KG1 (cell line): ENCODE measurements around the gene DOCK2.
"Not testable (repeated sequence)": the region's sequence is repeated elsewhere in the genome, so short reads cannot be mapped to it uniquely, and the experiment has no call there.

Experiments
- DNase-seq: peaks from one replicate; lab custom pipeline; 2025; lab: John Stamatoyannopoulos, UW

The DOCK2 gene

GRCh38 chr5:169817031-169817430 is 180.0 kb downstream of the DOCK2 start:
- no peak for DNase-seq

- no peak for DNase-seq
These were observed 189.5 kb downstream of the DOCK2 start for GRCh38 chr5:169826618-169827017.

DNA sequence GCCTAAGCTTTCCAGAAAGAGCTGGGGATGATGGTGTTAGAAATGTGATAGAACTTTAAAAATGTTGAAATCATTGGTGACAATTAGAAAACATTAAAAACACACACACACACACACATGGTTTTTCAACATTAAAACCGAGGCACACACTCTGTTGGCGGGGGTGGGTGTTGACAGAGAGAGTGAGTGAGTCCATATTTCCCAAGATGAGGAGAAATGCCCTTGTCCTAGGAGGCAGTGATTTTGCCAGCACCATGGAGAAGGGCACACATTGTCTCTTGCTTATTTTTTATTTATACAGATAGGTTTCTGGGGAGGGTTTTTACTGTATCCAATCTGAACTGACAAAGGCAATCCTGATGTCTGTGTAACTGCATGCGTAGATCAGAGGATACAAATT is 190.7 kb downstream of the DOCK2 start:
- no peak for DNase-seq

DNA sequence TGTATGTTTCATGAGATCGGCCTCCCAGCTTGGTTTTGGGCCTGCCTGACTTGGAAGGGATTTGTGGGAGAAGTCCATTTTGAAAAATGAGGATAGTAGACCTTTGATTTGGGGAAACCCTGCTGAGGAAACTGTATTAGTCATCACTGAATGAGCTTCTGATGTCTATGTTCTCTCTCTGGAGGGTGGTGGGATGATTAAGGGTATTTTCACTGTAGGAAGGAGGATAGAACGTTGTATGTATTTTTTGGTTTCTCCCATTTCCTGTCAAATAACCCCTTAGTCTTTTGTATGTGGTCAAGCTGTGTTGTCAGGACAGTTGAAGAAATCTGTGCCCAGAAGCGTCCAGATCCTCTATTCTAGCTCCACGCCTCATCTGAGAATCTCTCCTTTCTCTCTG is 191.3 kb downstream of the DOCK2 start:
- no peak for DNase-seq

DNA sequence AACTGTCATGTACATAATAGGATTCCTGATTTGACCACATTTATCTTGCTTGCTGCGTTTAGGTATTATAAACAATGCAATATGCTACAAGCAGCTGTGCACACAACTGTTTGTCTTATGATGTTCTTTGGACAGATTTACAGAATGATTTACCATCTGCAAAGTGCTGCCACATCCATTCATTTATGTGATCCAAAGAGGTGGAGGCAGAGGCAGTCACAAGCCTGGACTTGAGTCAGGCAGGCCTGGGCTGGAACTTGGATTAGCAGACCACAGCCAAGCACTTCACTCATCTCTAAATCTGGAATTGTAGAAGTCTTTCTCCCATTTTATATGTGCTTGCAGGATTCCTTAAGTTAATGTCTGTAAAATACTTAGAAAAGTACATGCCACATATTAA is 194.3 kb downstream of the DOCK2 start:
- DNase-seq, result no peak

- DNase-seq, result no peak
These were observed 195.2 kb downstream of the DOCK2 start for GRCh38 chr5:169832304-169832703.

- no peak for DNase-seq
These were observed 195.8 kb downstream of the DOCK2 start for GRCh38 chr5:169832845-169833244.

DNA sequence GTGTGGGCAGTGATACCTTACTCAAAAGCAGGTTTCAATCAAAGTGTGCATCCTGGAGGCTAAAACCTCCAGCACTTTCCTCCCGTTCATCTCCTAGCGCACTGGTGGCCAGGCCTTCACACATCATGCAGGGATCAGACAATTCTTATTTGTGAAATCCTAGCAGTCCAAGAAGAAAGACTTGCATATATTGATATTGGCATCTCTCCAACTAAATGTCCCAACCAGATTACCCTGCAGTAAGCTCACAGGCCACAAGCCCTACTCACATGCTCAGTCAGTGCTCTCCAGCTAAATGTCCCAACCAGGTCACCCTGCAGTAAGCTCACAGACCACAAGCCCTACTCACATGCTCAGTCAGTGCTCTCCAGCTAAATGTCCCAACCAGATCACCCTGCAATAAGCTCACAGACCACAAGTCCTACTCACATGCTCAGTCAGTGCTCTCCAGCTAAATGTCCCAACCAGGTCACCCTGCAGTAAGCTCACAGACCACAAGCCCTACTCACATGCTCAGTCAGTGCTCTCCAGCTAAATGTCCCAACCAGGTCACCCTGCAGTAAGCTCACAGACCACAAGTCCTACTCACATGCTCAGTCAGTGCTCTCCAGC is 196.7 kb downstream of the DOCK2 start:
- not testable (repeated sequence) for DNase-seq

GRCh38 chr5:169834540-169834939 is 197.5 kb downstream of the DOCK2 start:
- DNase-seq, result not testable (repeated sequence)

DNA sequence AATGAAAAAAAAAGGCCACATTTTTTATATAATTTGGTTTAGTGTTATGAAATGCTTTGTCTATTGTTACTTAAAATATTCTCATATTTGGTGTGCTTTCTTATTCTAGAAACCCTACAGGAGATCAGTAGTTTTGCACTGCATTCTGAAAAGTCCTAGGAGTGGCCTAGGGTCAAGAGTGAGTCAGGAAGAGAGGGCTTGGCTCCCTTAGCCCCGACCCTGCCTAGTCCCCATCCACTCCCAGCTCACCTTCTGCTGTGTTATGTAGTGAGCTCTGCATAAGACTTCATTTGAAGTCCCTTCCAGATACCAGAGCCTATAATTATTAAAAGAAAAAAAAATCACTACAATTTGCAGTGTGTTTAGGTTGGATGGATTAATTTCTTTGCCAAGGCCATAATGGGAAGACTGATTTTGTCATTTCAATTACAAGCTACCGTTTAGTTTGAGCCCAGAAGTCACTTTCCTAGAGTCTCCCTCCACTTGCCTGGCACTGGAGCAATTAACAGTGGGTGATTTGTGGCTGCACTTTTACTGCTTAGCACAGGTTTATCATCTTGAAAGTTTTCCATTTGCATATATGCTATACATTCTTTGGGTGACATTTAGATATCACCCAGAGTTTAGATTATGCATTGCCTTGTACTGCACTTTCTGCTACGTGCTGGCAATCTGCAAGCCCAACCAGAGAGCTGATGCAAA is 199.9 kb downstream of the DOCK2 start:
- DNase-seq, result no peak

- DNase-seq, result no peak
These were observed 200.6 kb downstream of the DOCK2 start for GRCh38 chr5:169837686-169838085.

- DNase-seq, result no peak
These were observed 201.6 kb downstream of the DOCK2 start for GRCh38 chr5:169838688-169839087.

GRCh38 chr5:169840405-169840804 is 203.3 kb downstream of the DOCK2 start:
- no peak for DNase-seq

- DNase-seq, result no peak
These were observed 205.6 kb downstream of the DOCK2 start for GRCh38 chr5:169842699-169843098.

DNA sequence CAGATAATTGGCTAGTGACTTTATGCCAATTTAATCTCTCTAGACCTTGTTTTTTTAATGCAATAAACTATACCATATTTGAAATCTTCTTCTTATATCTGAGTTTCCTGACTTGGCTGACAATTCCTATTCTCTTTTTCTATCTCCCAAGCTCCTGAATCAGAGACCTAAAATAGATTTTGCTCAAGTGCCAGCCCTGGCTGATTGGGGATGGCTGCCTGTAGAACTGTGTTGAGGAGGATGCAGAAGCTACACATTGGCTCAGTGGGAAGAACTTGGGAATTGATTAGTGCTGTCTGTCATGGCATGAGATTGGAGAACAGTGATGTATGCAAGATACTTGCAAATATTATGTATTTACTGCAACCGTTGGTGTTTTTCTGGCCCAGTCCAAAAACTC is 210.4 kb downstream of the DOCK2 start:
- no peak for DNase-seq

DNA sequence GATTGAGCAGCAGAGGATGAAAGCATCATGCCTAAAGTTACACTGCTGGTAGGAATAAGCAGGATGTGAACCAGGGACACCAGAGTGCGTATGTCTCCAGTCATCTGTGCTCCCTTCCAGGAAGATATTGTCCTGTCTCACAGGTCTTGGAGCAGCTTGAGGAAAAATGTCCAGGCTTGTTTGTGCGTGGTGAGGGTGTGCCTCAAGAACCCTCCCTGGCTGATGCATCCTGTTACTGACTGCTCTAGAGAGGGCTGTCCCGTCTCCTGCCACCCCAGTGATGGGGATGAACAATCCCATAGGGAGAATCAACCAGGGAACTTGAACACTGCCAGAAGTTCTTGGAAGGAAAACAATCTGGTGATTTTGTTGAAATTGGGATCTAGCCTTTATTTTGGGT is 211.2 kb downstream of the DOCK2 start:
- no peak for DNase-seq

DNA sequence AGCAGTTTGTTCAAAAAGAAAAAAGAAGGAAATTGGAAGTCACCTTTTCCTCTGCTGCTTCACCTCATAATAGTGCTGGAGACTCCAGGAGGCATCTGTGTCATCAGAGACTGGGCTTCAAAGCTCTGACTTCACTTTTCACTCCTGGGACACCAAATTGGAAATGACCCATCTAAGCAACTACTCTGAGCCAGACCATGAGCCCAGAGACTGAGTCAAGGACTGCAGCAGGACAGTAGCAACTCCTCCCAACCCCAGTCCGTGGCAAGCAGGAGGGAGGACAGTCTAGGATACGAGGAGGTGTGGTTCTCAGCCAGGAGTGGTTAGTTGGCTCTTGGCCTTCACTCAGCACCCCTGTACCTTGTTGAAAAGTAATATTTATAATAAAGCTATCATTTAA is 211.7 kb downstream of the DOCK2 start:
- DNase-seq, result no peak

GRCh38 chr5:169850409-169850808 is 213.3 kb downstream of the DOCK2 start:
- DNase-seq, result no peak

DNA sequence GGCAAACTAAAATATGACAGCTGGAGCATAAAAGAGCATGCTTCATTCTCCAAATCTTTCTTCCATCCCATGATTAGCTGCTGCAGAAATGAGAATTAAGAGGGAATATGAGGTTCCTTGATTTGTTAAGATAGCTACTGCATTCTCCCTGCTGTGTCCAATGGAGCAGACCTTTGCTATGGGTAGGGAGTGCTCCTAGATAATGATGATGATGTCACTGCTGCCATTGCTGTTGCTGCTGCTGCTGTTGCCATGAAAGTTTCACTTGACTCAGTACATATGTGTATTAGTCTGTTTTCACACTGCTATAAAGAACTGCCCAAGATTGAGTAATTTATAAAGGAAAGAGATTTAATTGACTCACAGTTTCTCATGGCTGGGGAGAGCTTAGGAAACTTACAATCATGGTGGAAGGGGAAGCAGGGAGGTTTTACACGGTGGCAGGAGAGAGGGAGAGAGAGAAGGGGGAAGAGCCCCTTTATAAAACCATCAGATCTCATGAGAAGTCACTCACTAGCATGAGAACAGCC is 214.3 kb downstream of the DOCK2 start:
- DNase-seq, result no peak

GRCh38 chr5:169856571-169856970 is 219.5 kb downstream of the DOCK2 start:
- DNase-seq, result no peak

DNA sequence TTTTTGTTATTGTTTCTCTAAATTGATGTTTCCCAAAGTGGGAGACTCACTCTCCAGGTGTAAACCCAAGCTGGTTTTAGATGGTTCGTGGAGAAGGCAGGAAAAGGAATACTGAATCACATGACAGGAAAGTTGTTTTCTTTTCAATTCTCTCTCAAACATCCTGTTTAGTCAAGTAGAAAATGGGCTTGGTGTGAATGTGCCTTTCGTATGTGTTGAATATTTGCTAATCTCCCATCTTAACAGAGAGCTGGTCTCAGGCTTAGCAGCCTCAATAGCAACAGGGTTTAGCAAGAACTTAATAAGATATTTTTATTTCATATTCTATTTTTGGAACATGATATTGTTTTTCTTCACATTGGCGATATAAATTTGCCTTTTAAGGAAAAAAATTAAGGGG is 223.5 kb downstream of the DOCK2 start:
- no peak for DNase-seq

- DNase-seq, result no peak
These were observed 224.4 kb downstream of the DOCK2 start for GRCh38 chr5:169861433-169861832.

DNA sequence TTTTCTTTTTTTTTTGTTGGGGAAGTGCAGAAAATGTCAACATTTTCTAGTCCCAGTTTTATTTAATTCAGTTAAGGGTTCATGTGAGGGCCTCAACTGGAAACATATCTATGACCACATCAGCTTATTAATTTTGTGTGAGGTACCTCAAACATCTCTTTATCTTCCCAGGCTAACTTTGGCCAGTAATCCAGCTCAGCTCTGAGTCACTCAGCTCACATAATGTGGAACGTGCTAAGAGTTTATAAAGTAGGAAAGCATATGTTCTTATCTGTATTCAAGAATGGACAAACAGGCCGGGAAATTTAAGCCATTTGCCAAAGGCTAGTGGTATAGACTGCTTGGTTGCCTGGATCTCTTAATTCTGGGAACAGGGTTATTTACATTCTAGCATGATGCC is 224.9 kb downstream of the DOCK2 start:
- no peak for DNase-seq

DNA sequence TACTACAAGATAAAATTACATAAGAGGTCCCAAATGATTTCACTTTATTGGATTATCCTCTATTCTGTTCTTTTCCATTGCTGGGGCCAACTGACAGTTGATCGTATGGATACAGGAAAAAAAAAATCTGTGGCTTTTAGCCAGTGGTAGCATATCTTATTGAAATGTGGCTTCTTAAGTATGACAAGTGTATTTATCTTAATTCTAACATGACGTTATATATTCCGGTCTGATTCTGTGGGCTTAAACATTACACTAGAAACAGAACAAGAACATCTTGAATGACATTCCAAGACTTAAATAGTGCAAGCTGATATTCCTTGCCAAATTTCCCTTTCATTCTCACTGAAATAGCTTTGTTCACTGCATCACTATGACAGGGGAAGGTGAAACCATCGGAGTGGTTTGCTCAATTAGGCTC is 225.3 kb downstream of the DOCK2 start:
- DNase-seq, result no peak
